ENCODE data around the gene OXNAD1.

The OXNAD1 gene

DNA sequence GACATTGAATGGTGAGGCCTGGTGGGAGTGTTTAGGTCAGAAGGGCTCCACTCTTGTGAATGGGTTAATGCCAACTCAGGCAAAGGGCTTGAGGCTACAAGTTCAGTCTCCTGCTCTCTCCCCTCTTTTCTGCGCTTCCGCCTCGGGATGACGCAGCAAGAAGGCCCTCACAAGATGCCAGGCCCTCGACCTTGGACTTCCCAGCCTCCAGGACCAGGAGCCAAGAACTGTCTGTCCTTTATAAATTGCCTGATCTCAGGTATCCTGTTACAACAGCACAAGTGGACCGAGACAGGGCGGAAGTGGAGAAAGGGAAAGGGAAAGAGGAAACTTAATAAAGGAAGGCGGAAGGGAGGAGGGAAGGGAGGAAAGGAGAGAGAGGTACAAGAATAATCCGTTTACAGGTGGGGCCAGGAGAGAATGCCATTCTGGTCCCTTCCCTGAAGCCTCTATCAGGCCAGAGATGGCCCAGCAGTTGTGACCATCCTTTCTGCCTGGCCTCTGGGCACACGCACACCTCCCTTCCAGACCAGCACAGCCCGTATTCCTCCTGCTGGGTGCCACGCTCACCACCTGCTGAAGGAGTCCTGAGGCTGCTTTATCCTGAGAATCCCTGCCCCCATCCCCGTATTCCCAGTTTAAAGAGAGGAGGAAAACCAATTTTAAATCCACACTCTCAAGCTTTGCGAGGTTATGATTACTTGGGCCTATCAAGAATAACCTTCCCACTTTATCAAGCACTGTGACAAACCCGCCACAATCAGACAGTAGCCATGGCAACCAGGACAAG, 64.2 kb downstream of the OXNAD1 start:
- DNase-seq (ENCODE audit: low read depth, low spot score) = no peak

DNA sequence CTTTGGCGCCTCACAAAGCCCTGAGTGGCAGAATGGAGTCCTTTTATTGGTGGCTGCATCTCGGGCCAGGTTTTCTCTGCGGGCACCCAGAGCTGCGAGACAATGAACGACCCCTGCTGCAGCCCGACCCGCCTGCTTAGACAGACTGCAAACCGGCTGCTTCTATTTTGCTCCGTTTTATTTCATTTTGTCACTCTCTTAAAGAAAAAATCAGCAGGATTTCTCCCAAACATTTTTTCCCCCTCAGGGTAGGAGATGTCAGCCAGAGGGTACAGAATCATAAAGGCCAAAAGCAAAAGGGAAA, 64.8 kb downstream of the OXNAD1 start:
- no peak for DNase-seq (ENCODE audit: low read depth, low spot score)

DNA sequence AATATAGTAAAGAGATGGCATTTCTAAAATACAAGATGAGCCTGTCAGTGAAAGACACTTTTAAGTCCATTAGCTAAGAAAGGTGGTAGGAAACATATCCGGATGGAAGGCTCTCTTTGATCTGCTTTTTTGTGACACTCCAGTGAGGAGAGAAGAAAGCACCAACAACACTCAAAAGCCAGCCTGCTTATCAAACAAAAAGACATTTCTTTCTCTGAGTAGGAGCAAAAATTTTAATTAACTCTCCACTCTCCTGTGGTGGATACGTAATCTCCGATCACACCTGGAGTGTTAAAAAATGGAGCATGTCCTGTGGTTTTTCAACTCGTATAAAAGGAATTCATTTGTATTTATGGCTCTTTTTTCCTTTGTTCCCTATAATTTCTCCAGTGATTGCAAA, 65.3 kb downstream of the OXNAD1 start:
- DNase-seq (ENCODE audit: low read depth, low spot score) = no peak

DNA sequence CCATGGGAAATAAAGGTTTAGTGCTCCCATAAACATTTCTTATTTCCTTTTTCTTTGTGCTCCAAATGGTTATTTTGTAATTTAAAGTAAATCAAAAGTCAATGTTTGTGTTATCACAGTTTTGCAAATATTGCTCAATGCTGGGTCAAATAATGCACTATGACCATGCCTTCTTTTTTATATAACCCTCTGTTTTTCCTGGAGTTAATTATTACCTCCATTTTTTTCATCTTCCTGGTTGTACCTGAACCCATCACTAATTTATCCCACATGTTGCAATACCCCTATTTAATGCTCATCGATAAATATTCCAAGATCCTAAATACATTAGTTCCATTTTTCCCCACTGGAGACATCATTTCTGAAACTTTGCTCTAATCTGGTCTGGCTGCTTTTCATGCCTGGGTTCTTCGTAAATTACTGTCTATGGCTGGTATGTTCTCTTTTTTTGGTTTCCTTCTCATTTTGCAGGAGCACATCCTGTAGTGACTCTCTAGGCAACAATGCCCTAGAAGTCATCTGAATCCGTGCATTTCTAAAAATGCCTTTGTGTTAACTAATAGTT, 66.4 kb downstream of the OXNAD1 start:
- DNase-seq (ENCODE audit: low read depth, low spot score) = no peak

DNA sequence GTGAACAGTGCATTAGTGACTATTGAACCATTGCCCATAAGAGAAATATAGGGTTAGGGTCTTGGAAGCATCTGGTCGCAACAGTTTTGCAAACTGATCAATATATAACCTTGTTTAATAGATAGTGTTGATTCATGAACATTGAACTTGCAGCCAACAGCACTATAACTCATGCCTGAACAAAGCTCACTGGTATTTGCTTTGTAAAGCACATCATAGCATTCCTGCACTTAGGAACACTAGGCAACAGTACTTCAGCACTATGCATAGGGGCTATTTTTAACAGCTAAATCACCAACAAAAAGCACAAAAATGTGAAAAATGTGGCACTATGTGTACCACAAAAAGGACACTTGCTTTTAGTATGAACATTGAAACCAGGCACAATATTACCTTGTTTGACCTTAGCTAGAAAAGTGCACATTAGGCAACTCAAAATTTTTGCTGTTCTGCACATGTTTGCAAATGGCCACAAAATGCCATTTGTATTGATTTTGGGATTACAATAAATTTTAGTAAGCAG, 68.0 kb downstream of the OXNAD1 start:
- DNase-seq (ENCODE audit: low read depth, low spot score) = no peak

DNA sequence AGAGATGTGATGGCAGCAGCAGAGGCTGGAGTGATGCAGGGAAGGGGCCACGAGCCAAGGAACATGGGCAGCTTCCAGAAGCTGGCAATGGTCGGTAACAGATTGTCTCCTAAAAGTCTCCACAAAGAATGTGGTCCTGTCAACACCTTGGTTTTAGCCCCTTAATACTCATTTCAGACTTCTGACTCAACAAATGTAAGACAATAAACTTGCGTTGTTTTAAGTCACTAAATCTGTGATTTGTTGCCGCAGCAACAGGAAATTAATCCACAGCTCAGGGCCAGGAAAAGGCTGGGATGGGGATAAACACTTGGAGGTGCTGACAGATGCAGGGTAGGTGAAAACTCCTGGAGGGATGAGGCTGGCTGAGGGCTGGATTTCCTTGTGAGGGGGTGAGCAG, 69.9 kb downstream of the OXNAD1 start:
- no peak for DNase-seq (ENCODE audit: low read depth, low spot score)

DNA sequence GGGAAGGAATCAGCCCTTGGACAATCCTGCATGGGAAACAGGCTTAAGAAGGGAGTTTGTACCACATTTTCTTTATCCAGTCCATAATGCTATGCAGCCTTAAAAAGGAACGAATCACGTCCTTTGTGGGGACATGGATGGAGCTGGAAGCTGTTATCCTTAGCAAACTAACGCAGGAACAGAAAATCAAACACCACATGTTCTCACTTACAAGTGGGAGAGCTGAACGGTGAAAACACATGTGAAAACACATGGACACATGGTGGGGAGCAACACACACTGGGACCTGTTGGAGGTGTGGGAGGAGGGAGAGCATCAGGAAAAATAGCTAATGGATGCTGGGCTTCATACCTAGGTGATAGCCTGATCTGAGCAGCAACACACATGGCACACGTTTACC, 70.3 kb downstream of the OXNAD1 start:
- DNase-seq (ENCODE audit: low read depth, low spot score) = no peak

DNA sequence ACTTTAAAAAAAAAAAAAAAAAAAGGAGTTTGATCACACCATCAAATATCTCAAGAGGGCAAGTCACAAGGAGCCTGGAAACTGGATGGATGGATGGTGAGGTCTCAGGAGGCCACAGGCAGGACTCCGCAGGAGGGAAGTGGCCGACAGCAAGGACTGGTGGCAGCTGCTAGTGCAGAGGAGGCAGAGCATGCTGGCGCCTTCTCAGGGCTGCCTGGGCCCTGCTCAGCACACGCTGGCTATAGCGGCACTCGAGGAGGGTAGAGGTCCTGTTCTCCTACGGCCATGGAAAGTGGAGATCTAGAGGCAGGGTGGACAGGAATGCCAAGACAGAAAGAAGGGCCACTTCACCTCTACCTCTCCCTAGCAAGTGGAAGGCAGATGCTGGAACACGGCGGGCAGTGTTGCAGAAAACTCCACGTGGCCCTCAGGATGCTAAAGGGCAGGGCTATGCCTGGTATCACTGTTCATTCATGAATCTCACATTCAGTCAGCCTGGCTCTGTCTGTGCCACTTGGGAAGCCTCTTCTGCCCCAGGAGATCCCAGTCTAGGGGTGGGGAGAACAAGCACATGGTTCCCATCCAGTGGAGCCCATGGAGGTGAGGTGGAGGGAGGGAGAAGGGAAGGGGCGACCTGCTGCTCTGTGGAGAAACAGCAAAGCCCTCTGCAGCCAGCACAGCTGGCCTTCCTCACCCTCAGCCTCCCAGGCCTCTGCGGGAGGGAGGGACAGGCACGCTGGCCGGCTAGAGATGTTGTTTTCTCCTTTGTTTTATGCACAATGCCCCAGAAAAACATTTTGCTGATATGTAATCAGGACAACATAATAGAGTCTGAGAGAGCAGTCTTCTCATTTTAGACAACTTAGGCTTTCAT, 71.0 kb downstream of the OXNAD1 start:
- no peak for DNase-seq (ENCODE audit: low read depth, low spot score)

DNA sequence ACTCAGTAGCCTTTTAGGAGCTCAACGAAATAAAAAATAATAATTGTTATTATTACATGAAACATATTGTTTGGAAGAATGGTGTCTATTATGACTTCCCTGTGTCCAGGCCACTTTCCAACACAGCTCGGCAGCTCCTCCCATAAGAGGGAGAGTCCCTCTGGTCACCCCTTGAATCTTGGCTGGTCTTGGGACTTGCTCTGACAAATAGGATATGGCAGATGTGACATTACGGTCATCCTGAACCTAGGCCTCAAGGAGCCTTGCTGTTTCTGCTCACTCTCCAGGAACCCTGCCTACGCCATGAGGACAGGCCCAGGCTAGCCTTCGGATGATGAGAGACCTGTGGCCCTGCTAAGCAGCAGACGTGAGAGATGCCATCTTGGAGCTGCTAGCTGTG, 71.8 kb downstream of the OXNAD1 start:
- no peak for DNase-seq (ENCODE audit: low read depth, low spot score)

DNA sequence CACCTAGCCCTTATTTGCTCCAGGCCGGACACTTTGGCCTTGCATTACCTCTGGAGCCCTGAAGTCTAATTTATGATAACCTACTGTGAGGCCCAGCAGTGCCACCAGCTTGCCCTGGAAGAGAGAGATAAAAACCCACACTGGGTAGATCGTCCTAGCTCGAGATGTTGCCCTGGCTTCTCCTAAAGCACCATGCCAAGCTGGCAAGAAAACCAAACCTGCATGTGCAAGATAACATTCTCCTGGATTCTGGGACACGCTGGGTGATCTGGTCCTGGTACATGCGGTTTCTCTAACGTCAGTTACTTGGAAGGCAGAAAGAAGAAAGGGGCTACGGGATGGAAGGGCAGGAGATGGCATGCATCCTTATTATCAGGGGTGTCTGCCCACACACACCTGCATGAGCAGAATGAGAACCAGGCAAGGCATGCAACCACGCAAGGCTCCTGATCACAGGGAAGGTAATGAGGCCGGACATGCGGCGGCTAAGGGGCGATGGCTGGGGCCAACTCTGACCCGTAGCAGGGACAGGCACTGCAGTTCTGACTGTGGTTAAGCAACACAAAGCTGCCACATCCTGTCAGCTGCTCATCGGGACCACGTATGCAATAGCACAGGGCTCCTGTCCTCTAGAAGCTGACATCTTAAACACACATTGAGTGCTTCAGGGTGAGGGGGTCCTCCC, 73.0 kb downstream of the OXNAD1 start:
- DNase-seq (ENCODE audit: low read depth, low spot score) = no peak

DNA sequence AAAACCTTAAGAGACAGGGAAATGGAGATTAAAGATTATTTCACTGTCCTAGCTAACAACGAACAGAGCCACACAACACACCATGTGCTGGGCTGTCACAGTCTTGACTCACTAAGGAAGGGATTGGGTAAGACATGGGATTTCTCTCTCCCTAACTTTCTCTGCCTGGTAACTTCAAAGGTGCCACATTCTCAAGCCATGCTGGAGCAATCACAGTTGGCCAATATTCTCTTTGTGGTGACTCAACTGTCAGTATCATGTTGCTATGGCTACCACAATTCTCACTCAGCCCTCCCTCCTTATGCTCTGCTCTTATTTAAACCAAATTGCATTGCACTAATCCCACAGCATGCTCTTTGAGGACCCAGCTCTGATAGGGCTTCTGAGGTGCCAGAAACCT, 74.0 kb downstream of the OXNAD1 start:
- DNase-seq (ENCODE audit: low read depth, low spot score) = no peak

DNA sequence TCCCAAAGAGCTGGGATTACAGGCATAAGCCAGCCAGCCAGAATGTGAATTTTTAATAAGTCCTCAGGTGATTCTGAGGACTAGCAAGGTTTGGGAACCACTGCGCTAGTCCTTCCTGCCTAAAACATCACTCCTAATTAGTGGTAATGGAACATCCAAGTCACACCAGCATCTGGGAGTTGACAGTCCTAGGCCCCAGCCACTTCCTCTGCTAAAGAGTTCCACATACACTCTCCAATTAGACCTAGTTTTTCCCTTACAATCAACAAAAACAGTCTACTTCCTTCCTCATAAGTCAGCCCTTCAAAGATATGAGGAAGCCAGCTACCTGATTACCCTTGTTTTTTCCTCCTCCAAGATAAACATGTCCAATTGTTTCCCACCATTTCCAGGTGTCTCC, 78.1 kb downstream of the OXNAD1 start:
- DNase-seq (ENCODE audit: low read depth, low spot score) = no peak

DNA sequence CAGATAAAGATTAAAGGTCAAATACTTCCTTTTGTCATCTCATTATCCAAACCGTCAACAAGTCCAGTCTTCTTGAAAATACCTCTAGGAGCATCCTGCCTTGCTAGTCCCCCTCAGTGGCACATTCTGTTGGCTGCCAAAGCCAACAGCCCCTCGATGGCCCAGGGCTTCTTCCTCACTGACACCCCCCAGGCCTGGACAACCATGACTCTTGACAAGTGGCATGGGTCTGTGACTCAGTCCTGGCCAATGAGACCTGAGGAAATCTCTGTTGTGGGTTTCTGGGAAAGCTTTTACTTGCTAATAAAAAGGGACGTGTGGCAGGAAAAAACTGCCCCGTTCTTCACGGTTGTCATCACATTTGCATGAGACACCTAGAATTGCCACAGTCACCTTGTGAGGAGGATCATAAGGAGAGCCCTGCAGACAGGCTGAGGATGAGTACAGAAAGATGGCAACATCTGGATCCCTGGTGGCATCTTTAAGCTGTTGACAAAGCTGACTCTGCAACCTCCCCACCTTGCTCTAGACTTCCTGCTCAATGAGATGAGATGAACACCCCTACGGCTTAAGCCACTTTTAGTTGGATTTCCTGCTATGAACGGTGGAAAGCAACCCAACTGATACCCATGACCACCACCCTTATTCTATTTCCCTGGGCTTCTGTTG, 81.5 kb downstream of the OXNAD1 start:
- no peak for DNase-seq (ENCODE audit: low read depth, low spot score)

DNA sequence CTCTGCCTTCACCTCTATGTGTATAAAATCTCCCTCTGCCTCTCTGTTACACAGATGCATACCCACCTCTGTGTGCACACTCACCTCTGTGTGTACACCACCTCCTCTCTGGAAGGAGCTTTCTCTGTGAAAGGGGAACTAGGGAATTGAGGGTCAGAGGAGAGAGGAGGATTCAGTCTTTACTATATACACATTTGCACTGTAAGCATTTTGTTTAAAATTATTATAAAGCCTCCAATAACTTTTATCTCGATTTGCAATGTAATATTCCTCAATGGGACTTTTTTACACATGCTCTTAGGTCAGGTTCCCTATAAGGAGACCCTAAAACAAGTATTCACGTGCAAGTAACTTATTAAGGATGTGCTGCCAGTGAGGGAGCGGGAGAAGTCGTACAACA, 82.5 kb downstream of the OXNAD1 start:
- no peak for DNase-seq (ENCODE audit: low read depth, low spot score)

DNA sequence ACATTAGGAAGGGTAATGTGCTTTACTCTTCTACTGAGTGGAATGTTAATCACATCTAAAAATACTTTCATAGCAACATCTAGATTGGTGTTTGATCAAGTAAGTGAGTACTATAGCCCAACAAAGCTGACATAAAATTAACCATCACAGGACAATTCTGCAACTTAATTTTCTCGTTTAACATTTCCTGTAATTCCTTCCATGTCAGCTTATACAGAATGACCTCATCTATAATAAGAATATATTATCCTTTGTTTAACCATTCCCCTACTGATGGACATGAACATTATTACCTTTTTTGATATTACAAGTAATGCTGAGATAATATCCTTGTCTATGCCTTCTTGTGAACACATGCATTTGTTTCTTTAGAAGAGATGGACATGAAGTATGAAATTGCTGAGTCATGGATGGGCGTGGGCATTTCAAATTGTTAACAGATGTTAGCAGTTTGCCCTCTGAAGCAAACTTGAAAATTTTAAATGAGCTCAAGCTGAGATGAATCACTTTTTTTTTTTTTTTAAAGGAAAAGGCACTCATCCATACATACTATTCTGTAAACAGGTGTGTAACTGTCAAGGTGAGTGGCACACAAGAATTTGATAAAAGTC, 85.1 kb downstream of the OXNAD1 start:
- no peak for DNase-seq (ENCODE audit: low read depth, low spot score)

DNA sequence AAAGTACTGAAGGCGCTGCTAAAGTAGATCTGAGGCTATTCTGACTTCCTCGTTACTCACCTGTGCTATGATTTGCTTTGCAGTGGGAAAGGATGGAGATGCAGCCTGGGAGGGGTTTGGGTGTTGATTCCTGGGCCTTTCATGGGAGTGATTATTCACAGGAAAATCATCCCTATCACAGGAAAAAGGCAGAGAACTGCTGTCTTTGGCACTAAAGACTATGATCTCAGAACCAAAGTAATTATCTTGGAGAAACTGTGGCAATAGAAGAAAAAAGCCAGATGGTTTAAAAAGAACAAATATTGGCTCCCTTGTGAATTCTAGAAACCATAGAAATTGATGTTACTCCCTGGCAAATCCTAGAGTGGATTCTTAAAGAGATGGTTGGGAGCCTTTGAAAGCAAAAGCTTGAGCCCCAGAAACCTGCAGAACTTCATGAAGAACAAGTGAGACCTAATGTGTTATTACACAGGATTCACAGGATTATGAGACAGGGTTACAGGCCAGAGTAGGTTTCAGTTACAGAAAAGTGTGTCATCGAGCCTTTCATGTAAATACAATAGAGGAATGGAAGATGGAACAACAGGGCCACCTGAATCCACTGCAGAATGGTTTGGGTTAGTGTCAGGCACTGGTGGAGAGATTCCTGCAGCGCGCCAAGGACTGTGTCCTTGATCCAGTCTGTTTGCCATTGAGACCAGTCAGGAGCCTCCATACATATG, 85.7 kb downstream of the OXNAD1 start:
- DNase-seq (ENCODE audit: low read depth, low spot score) = no peak

DNA sequence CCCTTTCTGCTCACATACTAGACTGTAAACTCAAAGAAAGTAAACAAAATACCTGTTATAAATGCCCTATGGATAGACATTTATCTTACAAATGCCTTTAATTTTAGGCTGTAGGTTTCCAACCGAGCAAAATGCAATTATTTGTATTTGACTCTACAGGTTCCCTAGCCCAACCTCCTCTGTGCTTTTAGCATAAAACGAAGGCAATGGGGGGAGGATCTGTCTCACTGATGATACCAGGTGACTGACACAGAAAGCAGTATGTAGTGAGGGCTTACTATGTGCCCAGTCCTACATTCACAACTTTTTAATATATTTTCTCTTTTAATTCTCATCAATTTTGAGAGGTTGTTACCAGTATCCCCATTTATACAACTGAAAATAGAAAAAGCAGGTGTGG, 87.4 kb downstream of the OXNAD1 start:
- DNase-seq (ENCODE audit: low read depth, low spot score) = no peak

DNA sequence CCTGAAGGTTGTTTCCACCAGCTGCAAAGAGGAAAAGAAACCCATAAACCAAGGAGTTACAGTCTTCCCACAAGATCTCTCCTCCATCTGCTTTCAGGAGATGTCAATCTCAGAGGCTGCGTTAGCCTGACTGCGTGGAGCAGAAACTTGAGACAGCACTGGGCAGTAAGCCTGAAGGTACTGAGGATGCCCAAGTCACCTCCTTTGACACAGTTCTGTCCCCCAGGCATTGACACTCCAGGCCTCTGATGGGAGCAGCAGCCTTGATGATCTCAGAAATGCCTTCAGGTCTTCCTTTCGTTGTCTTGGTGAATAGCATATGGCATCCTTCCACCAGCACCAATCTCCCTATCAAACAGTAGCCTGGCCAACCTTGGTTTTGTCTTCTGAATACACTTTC, 89.3 kb downstream of the OXNAD1 start:
- no peak for DNase-seq (ENCODE audit: low read depth, low spot score)

All from ELF-1 (cell line).